Keratinocyte (primary cell): ENCODE measurements around the gene BARX1.

ENCODE experiments used
- EZH2 ChIP-seq: IDR thresholded peaks from one replicate; pipeline ENCODE4 v1.6.1; 2012; ENCODE audit warnings: inconsistent platforms, mild to moderate bottlenecking, low read length, moderate library complexity
- TF ChIP-seq, protein P1 (sequence below), 3 experiments: IDR thresholded peaks in 1 of 3; conservative IDR thresholded peaks in 1 of 3; optimal IDR thresholded peaks in 1 of 3; 2 replicates in 2 of 3; 3 replicates in 1 of 3; pipeline versions ENCODE3 to v1.5.1; 2011; ENCODE audit warnings: low read length in 3 of 3, mild to moderate bottlenecking in 3 of 3, moderate library complexity in 2 of 3, control low read depth in 1 of 3, inconsistent platforms in 1 of 3; ENCODE audit not compliant: insufficient read depth in 2 of 3; ENCODE audit errors: extremely low read depth in 1 of 3

DNA sequence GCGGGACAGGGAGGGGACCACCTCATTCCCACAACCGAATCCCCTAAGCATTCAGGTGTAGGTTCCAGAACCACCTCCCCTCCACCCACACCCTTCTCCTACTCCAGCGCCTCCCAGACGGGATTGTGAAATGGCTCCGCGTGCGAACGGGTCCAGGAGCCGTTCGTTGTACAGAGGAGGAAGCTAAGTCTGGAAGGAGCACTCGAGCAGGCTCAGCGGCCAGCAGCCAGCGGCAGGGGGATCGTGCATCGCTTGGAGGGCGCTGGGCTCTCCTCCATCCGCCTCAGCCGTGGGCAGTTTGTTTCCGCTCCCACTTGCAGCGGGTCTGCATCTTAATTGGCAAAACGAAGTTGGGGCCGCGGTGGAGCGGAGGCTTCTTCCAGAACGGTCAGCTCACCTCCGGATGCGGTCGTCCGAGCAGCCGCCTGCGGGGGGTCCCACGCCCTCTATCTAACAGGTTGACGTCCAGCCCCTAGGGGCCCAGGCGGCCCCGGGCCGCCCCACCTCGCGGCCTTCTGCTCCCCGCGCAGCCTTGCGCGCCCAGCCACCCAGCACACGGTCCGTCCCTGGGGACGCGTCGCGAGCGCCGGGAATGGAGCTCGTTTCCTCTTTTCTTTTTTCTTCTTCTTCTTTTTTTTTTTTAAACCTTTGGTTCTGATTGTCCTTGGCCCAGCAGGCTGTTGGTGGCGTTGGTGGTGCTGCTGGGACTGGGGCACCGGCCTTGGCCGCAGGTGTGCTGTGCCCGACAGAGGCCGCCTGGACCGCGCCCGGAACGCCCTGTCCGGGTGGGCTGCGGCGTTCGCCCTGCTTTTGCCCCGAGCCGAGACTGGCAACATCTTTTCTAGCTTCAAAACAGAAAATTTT is 3.9 kb upstream of the BARX1 start:
- TF ChIP-seq, protein P1, sequence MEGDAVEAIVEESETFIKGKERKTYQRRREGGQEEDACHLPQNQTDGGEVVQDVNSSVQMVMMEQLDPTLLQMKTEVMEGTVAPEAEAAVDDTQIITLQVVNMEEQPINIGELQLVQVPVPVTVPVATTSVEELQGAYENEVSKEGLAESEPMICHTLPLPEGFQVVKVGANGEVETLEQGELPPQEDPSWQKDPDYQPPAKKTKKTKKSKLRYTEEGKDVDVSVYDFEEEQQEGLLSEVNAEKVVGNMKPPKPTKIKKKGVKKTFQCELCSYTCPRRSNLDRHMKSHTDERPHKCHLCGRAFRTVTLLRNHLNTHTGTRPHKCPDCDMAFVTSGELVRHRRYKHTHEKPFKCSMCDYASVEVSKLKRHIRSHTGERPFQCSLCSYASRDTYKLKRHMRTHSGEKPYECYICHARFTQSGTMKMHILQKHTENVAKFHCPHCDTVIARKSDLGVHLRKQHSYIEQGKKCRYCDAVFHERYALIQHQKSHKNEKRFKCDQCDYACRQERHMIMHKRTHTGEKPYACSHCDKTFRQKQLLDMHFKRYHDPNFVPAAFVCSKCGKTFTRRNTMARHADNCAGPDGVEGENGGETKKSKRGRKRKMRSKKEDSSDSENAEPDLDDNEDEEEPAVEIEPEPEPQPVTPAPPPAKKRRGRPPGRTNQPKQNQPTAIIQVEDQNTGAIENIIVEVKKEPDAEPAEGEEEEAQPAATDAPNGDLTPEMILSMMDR (optimal IDR thresholded peaks at IDR 0.05 in 1 of 3, IDR thresholded peaks at IDR 0.05 in 1 of 3, conservative IDR thresholded peaks at IDR 0.05 in 1 of 3; ENCODE audit: extremely low read depth in 1 of 3, insufficient read depth in 2 of 3, low read length in 3 of 3), result no peak
- TF ChIP-seq EZH2, result peak; percentile 88
